ENCODE data around the gene RNASE4. TPM values are rescaled to one million over a fixed set of nuclear protein-coding genes. Genes with fewer than 3 reads are reported as not detected.

Gene RNASE4
- polyA plus RNA-seq, 1 experiment, result 19.0 TPM

DNA sequence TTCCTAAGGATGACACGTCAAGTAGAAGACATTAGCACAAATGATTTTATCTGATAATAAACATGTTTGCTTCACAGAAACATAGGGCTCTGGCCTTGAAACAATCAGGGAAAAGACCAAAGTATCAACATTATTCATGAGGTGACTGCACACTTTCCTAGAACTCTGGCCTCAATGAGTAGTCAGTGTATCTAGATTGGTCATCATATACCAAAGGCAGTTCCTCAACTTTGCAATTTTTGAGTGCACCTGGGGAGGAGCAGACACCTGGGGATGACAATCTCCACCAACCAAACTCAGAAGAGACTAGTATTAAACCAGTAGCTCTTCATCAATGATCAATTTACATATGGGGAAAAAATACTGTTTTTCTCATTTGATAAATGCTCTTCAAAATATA lies 65.8 kb downstream of the RNASE4 start:
- no peak for DNase-seq (ENCODE audit: low read depth, low spot score)
- Histone ChIP-seq H3K27me3 (ENCODE audit: control insufficient read depth, insufficient read depth, low read length) (no peaks in the 10 kb centered on the region), H3K9me3 (ENCODE audit: control insufficient read depth, insufficient read depth, low read length) (peaks cover 12% of the 10 kb centered on the region; the same call in 1 of the 2 replicates), H3K27ac (ENCODE audit: low read depth, low read length) (no peak overlapping the region), H3K4me3 (ENCODE audit: low read depth, low read length) (no peak overlapping the region)
- ChIA-PET POLR2A (no interaction called here), CTCF (no interaction called here)
- TF ChIP-seq, protein P1, sequence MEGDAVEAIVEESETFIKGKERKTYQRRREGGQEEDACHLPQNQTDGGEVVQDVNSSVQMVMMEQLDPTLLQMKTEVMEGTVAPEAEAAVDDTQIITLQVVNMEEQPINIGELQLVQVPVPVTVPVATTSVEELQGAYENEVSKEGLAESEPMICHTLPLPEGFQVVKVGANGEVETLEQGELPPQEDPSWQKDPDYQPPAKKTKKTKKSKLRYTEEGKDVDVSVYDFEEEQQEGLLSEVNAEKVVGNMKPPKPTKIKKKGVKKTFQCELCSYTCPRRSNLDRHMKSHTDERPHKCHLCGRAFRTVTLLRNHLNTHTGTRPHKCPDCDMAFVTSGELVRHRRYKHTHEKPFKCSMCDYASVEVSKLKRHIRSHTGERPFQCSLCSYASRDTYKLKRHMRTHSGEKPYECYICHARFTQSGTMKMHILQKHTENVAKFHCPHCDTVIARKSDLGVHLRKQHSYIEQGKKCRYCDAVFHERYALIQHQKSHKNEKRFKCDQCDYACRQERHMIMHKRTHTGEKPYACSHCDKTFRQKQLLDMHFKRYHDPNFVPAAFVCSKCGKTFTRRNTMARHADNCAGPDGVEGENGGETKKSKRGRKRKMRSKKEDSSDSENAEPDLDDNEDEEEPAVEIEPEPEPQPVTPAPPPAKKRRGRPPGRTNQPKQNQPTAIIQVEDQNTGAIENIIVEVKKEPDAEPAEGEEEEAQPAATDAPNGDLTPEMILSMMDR (IDR thresholded peaks at IDR 0.05; ENCODE audit: low read depth, low read length), result no peak

Small RNAs within 50 kb of the gene (small RNA-seq; reads per million reads assigned to genes)
- not detected for gene RF00019 (ENCODE audit: insufficient read length, low read depth)

Other genes with a start within 250 kb of the RNASE4 start
- 0.06 and 0.09 TPM in 2 replicates for gene KLHL33, start 248.4 kb upstream of the RNASE4 start, polyA plus RNA-seq (2011; rRNA removed)
- 23.6 and 29.2 TPM in 2 replicates for gene OSGEP, start 229.7 kb upstream of the RNASE4 start, polyA plus RNA-seq (2011; rRNA removed)
- gene APEX1, start 229.3 kb upstream of the RNASE4 start, polyA plus RNA-seq (2011; rRNA removed), result 240 and 274 TPM in 2 replicates
- gene PIP4P1, start 223.1 kb upstream of the RNASE4 start, polyA plus RNA-seq (2011; rRNA removed), result 24.5 and 29.9 TPM in 2 replicates
- gene PNP, start 215.2 kb upstream of the RNASE4 start, polyA plus RNA-seq (2011; rRNA removed), result 23.1 and 25.3 TPM in 2 replicates
- gene RNASE10, start 179.0 kb upstream of the RNASE4 start, polyA plus RNA-seq (2011; rRNA removed), result not detected in 2 replicates
- gene RNASE9, start 123.5 kb upstream of the RNASE4 start, polyA plus RNA-seq (2011; rRNA removed), result not detected in 2 replicates
- not detected in 2 replicates for gene RNASE11, start 96.6 kb upstream of the RNASE4 start, polyA plus RNA-seq (2011; rRNA removed)
- not detected in 2 replicates for gene RNASE12, start 93.2 kb upstream of the RNASE4 start, polyA plus RNA-seq (2011; rRNA removed)
- not detected in 2 replicates for gene OR6S1, start 42.9 kb upstream of the RNASE4 start, polyA plus RNA-seq (2011; rRNA removed)
- gene ANG, start 4.2 kb downstream of the RNASE4 start, polyA plus RNA-seq (2011; rRNA removed), result 5.1 TPM in 2 replicates
- not detected in 2 replicates for gene EDDM3A, start 61.3 kb downstream of the RNASE4 start, polyA plus RNA-seq (2011; rRNA removed)
- gene EDDM3B, start 83.8 kb downstream of the RNASE4 start, polyA plus RNA-seq (2011; rRNA removed), result not detected in 2 replicates
- not detected in 2 replicates for gene RNASE6, start 96.7 kb downstream of the RNASE4 start, polyA plus RNA-seq (2011; rRNA removed)
- not detected in 2 replicates for gene RNASE1, start 118.3 kb downstream of the RNASE4 start, polyA plus RNA-seq (2011; rRNA removed)
- gene RNASE3, start 206.8 kb downstream of the RNASE4 start, polyA plus RNA-seq (2011; rRNA removed), result not detected in 2 replicates